Stimulated activated CD4-positive, alpha-beta T cell treated with anti-CD3 and anti-CD28 coated beads, TNF-alpha, amount 100 ng/mL, for 24 hours (primary cell): ENCODE results near the gene EEF2KMT.
"Not testable (repeated sequence)": the region's sequence is repeated elsewhere in the genome, so short reads cannot be mapped to it uniquely, and the experiment has no call there.

Experiments used
- DNase-seq, 3 experiments: peaks; one replicate each; pipeline ENCODE4 v3.0.0-alpha.2; 2020; ENCODE audit warnings: low read depth in 3 of 3

Gene EEF2KMT

DNA sequence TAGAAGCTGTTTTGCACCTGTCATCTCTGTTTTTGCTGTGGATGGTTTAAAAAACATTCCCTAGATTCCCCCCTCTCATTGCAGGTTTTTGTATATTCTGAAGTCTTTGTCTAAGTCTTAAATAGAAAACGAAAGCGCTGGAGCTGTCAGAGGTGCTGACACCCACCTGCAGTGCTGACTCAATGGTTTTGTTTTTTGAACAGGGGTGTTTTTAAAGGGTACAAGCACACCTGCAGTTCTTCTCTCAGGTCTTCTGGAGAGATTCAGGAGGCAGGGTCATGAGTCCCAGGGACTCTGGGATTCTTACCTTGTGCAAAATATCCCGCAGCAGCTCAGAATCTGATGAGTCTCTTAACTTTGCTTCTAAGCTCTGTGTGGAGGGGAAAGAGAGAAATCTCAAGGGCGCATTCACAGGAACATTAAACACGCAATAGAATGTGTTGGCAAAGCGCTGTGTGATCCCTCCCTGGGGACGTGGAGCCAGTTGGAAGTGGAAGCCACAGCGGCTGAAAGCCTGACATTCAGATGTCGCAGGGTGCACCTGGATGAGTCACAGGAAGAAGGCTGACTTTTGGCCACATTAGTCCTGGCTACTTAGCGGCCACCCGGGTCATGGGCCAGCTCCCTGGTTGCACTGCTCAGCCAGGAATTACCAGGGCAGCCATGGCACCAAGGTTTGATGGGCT lies 2.3 kb downstream of the EEF2KMT start:
- DNase-seq, result not testable (repeated sequence)

DNA sequence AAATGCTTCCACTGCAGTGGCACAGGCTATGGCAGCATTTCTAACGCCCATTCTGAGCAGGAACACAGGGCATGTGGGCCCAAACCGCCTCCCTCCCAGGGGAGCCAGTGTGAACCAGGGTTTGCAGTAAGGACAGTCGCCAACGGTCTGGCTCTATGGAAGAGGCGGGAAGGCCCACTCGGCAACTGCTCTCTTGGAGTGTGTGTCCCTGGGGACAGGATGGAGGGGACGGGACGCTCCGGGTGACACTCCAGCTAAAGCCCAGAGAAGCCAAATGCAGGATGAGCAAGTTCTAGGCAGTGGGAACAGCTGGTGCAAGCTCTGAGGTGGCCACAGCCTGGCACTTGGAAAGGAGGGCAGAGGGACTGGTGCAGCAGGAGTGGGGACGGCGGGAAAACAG lies 3.8 kb downstream of the EEF2KMT start:
- not testable (repeated sequence) for DNase-seq

DNA sequence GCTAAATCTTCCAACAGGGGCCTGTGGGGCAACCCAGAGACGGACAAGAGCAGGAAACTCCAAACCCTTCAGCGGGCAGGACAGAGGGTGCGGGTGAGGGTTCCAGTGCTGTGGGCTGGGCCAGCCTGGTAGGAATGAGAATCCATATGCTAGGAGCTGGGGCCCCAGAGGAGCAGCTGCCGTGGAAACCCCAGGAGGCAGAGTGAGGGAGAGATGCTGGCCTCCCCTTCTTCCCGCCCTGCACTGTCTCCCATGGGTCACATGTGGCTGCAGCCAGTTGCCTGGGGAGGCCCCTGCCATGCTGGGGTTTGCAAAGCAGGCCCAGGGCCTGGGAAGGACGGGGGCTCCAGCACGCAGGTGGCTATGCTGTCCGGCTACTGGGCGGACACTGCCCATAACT lies 4.5 kb downstream of the EEF2KMT start:
- not testable (repeated sequence) for DNase-seq

DNA sequence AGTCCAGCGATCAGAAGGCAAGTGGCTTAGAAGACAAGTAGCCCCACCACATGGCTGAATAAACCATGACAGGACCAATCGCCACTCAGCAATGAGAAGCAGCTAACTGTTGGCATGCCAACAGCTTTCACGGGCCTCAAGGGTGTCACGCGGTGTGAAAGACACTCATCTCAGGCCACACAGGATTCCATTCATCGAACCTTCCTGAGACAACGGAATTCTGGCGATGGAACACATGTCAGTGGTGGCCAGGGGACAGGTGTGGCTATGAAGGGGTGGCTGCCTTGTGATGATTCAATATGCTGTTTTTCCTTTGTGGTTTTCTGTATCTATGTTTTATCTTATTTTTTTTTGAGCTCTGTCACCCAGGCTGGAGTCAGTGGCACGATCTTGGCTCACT lies 7.0 kb downstream of the EEF2KMT start:
- not testable (repeated sequence) for DNase-seq

DNA sequence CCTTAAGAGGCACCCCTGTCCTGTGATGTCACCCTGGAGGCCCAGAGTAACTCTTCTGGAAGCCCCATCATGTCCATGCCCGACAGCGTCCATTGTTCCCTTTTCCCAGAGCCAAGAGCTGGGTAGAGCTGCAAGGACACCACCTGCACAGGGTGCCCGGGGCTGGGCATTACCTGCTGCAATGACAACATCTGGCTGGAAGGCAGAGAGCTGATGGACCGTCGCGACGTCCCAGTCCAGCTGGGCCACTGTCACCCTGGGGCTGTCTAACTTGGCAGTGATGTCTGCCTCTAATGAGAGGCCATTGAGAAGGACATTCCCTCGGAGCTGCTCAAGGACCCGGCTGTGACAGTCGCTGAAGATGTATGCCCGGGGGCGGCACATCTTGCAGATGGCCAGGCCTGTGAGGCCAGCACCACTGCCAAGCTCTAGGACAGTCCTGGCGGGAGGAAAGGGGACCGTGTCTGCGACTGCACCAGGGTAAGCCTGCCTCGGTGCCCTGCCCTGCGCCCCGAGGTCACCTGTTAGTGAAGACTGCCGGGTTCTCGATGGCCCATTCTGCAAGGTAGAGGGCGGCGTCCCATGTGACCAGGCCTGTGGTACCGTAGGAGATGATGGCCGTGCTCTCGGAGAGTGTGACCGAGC lies 7.6 kb downstream of the EEF2KMT start:
- DNase-seq, result not testable (repeated sequence)

DNA sequence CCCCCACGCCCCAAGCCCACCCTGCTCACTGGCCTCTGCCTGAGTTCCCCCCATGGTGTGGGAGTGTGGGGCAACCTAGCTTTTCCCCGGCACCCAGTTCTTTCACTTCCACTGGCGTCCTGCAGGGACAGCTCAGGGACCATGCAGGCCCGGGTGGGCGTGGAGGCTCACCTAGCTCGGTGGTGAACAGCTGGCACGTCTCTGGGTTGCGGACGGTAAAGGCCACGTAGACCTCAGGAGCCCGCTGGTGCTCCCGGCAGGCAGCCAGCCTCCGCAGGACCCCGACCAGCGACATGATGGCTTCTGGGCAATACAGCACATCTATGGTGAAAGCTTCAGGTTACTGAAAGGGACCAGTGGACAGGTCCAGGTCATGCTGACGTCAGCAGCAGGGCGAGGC lies 8.7 kb downstream of the EEF2KMT start:
- DNase-seq, result not testable (repeated sequence)

DNA sequence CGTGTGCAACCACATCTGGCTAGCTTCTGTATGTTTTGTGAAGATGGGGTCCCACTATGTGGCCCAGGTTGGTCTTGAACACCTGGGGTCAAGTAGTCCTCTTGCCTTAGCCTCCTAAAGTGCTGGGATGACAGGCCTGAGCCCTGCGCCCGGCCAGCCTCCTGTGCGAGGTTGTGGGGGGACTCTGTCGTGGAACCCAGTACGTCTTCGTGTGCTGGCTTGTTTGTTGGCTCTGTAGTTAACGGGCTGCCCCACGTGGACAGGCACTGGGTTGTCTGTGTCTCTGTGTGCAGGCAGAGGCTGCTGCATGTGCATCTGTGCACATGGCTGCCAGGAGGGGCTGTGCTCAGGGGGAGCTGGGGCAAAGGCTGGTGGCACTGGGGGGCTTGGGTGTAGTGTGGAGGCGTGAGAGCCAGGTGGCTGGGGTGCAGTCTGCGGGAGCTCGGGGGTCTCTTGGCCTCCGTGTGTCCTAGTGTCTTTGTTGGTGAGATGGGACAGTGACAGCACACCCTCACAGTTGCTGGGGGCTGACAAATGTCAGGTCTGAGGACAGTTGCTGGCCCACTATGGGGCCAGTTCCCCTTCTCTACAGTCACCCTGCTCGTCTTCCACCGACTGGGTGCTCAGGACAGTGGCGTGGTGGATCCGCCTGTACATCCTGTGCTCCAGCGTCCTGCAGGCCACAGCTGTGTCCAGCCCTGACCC lies 9.4 kb downstream of the EEF2KMT start:
- DNase-seq, result not testable (repeated sequence)

DNA sequence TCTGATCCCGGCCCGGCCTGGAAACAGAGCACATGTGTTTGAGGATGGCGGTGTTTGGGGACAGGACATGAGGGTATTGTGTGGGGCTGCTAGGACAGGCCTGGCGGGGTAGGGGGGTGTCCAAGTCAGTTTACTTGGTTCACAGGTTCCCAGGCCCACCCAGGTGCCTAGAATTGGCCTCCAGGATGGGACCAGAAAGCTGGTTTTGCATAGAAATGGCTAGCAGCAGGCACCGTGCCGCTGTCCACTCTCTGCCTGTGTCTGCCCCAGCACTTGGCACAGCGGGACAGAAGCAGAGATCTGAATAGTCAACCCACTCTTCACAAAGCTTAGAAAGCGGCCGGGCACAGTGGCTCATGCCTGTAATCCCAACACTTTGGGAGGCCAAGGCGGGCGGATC lies 11.9 kb downstream of the EEF2KMT start:
- not testable (repeated sequence) for DNase-seq

DNA sequence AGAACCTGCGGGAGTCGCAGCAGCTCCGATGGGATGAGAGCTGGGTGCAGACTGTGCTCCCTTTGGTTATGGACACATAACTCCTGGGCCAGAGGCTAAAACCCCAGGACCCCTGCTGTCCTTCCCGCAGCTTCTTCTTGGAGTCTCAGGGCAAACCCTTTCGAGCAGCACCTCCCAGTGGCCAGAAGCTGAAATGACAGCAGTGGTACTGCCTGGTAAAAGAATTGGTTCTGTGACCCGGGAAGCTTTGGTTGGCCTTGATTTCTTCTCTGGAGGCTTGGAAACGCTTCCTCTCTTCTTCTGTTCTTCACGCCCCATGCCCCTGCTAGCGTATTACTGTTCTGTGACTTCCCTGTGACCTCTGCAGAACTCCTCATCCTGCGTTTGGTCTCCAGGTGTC lies 12.8 kb downstream of the EEF2KMT start:
- DNase-seq, result peak; percentile 27 to 52 (median 29)

DNA sequence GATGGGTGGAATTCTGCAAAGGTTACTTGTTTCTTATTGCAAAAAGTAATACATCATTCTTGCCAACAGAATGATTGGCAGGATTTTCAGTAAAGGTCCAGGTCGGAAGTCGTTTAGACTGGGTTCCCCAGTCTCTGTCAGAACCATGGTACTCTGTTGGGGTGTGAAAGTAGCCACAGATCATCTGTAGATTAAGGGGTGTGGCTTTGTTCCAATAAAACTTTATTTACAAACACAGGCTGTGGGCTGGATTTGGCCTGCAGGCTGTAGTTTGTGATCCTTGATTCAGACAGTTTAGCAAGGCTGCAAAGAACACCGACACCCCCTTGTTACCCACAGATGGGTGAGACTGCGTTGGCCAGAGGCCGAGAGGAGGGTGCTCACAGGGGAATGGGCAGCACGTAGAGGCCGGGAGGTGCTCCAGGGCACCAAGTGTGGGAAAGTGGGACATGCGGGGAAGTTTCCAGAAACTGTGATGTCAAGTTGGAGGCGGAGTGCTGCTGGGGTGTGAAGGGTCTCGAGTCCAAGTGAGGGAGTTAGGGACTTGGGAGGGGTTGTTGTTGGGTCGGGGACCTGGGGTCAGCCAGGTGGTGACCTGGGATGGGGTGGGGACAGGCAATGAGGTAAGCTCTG lies 13.4 kb downstream of the EEF2KMT start:
- not testable (repeated sequence) for DNase-seq

DNA sequence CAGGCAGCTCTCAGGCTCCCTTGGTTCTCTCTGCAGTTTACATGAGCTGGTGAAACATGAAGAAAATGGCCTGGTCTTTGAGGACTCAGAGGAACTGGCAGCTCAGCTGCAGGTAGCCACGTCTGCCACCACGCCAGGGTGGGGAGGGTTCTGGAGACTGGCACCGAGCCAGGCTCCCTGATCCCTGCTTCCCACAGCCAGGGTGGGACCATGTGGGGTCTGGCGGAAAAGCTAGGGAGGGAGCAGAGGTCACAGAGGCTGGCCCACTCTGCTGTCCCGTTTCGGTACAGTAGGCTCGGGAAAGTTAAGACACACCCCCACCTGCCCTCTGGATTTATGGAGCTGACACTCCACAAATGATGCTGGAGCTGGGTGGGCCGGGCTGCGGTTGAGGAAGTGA lies 13.9 kb downstream of the EEF2KMT start:
- DNase-seq, result not testable (repeated sequence)

DNA sequence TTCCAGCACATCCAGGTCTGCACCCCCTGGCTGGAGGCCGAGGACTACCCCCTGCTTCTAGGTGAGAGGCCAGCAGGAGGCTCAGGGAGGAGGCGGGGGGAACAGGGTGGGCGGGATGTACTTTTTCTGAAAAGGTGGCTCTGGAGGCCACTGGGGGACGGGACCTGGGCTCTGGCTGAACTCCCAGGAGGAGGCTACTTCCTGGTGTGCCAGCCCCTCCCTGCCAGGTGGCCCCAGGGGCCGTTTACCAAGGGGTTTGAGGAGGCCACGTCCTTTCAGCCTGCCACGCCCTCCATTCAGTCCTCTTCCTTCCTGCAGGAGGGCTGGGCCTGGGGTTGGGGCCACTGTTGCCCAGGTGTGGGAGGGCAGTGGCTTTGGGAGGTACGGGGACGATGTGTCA lies 16.6 kb downstream of the EEF2KMT start:
- DNase-seq, result not testable (repeated sequence)

DNA sequence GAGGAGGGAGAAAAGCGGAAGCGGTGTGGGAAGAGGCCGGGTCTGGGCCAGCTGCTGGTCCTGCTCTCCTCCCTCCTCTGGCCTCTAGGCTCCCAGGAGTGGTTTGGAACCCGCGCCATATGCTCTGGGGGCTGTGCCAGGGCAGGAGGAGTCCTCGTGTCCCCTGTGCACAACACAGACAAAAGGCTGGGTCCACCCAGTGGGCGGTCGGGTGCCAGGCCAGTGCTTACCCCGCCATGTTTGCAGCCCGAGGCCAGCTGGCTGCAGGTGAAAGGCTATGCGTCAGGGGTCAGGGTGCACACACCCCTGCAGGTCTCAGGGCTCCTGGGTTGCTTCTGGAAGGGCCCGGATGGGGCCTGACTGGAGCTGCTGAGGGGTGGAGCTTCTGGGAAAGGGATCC lies 17.1 kb downstream of the EEF2KMT start:
- DNase-seq, result not testable (repeated sequence)

DNA sequence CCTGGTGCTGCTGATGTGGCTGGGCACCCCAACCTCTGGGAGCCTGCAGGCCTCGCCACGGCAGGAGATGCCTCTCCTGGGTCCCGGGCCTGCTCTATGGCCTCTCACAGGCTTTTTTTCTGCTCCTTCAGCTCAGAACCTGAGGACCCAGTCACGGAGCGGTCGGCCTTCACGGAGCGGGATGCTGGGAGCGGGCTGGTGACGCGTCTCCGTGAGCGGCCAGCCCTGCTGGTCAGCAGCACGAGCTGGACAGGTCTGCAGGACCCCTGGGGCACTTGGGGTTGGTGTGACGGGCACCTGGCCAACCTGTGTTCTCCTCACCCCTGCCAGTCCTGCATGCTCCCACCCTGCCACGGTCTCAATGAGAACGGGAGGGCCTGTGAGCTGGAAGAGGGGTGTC lies 19.0 kb downstream of the EEF2KMT start:
- no peak for DNase-seq

DNA sequence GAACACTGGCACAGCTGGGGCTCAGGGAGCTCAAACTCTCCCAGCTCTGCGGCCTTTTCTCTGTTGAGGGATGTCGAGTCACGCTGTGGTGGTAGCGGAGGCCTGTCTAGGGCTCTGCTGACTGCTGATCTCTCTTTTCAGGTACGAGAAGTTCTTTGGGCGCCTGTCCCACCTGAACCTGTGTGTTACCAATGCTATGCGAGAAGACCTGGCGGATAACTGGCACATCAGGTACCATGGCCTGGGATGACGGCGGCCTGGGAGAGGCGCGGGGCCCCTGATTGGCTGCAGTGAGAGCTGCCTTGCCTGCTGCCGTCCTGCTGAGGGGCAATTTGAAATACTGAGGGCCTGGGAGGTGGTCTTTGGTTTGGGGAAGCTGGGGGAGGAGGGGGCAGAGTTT lies 20.3 kb downstream of the EEF2KMT start:
- DNase-seq, result no peak

DNA sequence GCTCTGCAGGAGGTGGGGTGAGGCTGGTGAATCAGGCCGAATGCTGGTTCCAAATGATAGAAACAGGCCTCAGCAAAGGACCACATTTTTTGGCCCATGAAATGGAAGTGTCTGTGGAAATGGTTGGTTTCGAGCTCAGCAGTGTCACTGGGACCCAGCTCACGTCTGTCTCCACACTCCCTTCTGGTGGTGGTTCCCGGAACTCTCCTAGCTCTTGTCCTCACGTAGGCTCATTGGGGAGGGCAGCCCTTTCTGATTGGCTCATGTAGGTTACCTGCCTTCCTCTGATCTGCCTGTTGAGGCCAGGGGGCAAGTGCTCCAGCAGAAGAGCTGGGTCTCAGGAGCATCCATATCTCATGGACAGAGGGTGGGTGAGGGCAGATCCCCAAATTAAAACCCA lies 22.0 kb downstream of the EEF2KMT start:
- no peak for DNase-seq

DNA sequence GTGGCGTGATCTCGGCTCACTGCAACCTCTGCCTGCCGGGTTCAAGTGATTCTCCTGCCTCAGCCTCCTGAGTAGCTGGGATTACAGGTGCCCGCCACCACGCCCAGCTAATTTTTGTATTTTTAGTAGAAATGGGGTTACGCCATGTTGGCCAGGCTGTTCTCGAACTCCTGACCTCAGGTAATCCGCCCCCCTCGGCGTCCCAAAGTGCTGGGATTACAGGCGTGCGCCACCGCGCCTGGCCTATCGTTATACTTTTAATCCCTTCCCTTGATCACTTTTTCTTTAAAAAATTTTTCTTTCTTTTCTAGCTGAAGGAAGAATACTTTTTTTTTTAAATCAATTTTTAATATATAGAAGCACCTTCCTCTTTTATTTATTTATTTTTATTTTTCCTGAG lies 23.8 kb downstream of the EEF2KMT start:
- not testable (repeated sequence) for DNase-seq

DNA sequence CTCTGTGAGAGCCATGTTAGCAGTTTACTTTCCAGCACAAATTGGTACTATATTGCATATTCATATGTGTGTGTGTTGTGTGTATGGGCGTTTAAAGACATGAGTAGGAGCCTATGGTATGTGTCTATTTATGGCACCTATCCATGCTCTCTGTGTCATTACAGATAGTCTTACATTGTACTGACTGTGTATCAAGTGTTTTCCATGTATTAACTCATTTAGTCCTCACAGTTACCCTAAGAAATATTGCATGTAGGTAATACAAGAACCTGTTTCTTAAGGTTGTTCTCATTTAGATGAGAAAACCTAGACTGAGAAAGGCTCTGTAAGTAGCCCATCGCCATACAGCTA lies 24.3 kb downstream of the EEF2KMT start:
- no peak for DNase-seq

DNA sequence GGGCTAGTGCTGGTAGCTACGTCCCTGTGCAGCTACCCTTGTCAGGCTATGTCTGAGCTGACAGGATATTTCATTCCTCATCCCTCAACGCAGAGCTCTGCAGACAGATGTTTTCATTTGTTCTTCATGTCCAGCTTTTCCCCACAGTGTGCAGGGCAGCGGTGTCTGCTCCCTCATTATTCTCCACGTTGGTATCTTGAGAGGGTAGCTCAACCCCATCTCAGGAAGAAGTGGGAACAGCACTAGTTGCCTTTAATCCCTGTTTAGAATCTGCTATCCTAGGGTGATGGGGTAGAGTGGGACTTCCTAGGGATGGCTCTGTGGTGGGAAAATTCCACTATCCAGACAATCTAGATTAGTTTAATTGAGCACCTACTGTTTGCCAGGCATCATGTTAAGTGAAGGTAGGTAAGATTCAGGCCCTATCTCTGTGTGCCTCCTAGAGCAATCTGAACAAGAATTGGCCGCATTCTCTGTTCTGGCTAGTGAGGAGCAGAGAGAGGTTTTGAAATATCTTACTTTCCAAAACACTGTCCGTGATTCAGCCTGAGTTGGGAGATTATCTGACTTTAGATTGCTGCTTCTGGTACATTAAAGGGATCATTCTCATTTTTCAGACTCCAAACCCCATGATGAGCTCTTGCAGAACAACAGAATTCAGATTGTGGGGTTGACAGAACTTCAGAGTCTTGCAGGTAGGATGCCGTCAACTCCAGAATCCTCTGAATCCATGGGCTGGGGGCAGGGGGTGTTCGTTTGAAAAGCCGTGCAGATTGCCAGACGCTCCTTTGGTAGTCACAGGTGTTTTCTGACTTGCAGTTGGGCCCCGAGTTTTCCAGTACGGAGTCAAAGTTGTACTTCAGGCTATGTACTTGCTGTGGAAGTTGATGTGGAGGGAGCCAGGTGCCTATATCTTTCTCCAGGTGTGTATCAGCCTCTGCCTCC lies 25.0 kb downstream of the EEF2KMT start:
- DNase-seq, result no peak

DNA sequence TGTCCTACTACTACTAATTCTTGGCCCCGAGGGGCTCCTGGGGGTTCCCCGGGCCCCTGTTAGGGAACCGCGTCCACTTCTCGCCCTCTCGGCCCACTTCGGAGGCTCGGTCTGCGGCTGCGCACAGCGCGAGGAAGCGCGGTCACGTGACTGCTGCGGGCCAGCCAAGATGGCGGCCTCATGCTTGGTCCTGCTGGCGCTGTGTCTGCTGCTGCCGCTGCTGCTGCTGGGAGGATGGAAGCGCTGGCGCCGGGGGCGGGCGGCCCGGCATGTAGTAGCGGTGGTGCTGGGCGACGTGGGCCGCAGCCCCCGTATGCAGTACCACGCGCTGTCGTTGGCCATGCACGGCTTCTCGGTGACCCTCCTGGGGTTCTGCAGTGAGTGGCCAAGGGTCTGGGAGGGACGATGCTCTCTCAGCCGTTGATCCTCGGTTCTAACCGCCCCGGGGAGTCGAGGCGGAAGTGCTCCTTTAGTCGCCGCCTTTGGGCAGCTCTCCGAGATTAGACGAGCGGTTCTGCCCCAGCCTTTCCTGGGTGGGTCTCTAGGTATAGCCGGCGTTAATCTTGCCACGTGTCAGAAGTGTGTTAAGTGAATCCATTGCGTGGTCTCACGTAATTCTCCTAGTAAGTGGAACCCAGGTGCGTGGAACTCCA lies 25.8 kb downstream of the EEF2KMT start, which contains the start of gene ALG1:
TSS of gene ALG1 (plus strand) at position 163 of the 653 bp plus-strand sequence. CDS start at position 170, 7 bp downstream.
- peak; percentile 78 to 84 (median 84) for DNase-seq

DNA sequence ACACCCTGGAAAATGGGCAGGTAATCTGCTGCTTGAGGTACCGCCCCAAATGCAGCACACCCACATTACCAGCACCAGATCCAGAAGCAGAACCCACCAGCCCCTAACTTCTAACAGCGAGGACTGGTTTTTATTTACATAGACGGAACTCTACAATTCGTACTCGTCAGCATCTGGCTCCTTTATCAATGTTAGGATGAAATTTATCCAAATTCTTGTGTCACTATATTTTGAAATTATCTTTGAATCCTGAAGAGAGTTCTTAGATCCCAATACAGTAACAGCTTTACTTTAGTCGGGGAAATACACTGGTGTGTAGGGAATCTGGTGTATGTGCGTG lies 26.3 kb downstream of the EEF2KMT start:
- DNase-seq, result no peak
